Activated CD4-positive, alpha-beta T cell treated with anti-CD3 and anti-CD28 coated beads, Interleukin-2, amount 50 U/mL, for 48 hours (primary cell): ENCODE results near the gene MOV10L1.

Experiments
- DNase-seq, 2 experiments: peaks; one replicate each; pipeline ENCODE4 v3.0.0-alpha.2; 2020

MOV10L1 gene

DNA sequence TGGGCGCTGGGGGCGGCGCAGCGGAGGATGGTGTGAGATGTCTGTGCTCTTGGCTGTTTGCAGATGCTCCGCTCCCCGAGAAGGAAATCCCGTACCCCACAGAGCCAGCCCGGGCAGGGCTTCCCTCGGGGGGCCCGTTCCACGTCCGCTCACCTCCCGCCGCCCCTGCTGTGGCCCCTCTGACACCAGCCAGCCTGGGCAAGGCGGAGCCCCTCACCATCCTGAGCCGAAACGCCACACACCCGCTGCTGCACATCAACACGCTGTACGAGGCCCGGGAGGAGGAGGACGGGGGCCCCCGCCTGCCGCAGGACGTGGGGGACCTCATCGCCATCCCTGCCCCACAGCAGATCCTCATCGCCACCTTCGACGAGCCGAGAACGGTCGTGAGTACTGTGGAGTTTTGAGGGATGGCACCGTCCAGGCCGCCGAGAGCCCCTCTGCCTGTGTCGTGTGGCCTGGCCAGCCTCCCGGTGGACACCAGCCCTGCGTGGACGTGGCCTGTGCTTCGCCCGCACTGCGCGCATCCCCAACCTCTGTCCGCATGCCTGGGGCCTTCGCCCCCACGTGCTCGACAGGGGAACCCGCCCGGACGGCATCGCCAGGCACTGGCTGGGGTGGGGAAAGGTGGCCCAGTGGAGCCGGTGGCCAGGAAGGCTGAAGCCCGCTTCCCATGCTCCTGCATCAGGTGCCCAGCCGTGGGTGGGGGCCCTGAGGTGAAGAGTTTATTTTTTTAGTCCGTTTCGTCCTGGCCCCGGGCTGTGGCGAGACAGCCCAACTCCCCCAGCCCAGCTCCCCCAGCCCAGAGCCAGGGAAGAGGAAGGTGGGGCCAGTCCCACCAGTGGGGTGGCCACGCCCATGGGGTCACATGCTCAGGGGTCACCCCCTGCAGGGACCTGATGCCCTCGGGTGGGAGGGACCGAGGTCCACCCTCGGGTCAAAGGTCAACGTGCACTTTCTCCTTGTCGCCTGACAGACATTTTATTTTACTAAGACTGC lies 89.4 kb downstream of the MOV10L1 start:
- no peak for DNase-seq

- DNase-seq = no peak
These were observed 90.3 kb downstream of the MOV10L1 start for GRCh38 chr22:50179937-50180726.

DNA sequence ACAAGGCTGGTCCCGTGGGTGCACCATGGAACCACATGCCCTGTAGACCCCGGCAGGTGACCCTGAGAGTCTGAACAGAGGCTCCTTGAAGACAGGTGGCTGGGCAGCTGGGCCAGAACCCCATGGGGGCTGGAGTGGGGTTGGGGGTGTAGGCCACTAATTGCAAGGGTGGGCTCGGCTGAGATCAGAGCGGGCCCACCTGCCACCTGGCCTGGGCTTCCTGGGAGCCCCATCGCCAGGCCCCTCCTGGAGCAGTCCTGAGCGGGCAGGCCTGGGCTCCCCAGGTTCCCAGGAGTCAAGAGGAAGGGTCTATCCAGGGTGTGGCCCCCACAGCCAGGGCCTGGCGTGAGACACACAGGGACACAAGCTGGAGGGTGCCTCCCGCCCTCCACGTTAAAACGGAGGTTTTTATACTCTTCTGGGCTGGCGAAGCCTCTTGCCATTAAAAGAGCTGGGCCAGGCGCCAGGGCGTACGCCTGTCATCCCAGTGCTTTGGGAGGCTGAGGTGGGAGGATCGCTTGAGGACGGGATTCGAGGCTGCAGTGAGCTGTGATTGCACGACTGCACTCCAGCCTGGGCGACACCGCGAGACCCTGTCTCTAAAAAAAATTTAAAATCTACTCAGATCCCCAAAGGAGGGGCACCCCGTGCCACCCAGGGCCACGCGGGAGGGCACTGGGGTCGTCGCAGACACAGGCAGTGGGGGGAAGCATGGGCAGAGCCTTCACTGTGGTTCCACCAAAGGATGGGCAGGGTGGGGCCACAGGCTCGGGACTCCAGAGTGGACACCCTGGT lies 91.1 kb downstream of the MOV10L1 start:
- no peak for DNase-seq

DNA sequence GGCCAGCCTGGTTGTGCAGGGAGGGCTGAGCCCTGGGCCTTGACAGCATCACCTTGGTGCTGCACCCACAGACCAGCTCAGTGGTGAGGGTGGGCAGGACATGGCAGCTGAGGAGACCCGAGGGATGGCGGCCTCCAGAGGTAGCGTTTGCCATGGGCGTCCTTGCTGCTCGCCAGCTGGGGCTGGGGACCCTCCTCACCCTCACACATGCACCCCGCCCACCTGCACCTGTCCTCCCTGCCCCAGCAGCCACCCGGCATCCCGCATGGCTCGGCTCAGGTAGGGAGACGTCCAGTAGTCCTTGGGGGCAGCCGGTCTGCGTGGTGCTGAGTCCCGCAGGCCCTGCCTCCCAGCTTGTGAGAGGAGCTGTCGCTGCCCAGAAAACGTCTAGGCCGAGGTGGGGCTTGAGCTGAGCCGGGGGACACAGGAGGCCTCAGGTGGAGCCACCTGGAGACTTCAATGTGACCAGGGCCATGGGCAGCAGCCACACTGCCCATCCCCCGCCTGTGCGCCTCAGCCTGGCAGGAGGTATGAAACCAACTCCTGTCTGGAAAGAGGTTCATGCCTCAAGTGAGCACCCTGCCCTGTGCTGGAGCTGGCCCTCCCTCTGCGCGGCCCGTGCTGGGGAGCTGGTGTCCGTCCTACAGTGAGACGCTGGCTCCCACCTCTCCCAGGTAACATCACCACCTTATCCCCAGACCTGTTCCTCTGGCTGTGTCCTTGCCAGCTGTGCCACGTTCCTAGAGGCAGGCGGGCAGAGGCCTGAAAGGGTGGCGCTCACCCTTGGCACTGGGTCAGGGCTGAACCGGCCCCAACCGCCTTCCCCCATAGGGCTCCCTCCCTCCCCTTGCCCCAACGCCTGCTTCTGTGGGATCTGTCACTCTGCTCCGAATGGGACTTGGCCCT lies 92.6 kb downstream of the MOV10L1 start:
- DNase-seq = no peak

- DNase-seq = no peak
These were observed 93.5 kb downstream of the MOV10L1 start for GRCh38 chr22:50183141-50183971.

- no peak for DNase-seq
These were observed 94.4 kb downstream of the MOV10L1 start for GRCh38 chr22:50184004-50184901.

DNA sequence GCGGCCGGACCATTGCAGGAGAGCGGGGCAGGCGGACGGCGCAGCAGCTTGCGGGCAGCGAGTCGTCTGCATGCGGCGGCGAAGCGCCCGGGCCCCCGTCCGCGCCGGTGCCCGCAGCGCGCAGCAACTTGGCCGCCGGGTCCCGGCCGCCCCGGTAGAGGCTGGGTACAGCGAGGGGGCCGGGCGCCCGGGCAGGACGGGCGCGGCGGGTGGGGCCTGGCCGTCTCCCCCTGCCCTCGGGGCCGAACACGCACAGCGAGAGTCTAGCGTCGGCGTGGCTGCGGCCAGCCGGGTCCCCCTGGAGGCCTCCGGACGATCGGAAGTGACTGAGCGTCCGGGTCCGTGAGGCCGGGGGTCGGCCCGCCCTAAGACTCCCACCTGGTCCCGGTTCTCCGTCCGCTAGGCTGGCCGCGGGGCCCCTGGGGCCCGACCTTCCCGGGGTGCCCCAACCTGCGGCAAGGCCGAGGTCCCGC lies 95.1 kb downstream of the MOV10L1 start:
- DNase-seq = no peak

DNA sequence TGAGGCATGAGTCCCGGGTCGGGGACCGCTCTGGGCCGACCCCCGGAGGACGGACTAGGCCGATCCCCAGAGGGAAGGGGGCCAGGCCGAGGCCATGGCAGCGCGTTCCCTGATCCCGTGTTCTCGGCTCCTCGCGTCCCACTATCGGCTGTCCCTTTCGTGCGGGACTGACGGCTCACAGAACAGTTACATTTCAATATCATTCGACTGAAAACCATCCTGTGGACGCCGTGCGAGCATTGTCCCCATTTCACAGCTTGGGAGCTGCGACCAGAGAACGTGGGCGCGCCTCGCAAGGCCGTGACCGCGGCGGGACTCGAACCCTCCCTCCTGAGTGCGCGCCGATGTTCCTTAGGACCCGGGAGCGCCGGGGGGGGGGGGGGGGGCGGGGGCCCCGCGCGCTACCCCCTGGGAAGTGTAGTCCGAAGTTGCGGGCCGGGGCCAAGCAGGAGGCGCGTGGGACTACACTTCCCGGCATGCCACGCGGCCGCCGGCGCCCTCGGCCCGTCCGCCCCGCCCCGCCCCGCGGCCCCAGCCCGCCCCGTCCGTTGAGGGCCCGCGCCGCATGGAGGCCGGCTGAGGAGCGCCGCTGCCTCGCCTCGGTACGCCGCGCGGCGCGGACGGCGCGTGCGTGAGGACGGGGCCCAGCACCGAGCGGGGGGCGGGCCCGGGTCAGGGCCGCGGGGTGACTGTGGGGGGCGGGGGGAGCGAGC lies 95.7 kb downstream of the MOV10L1 start, which contains the start of gene TRABD:
TRABD (plus strand) TSS at position 539 of the 713 bp plus-strand sequence. CDS start 7,148 bp downstream, outside the sequence.
- peak; percentile 85 to 86 for DNase-seq

GRCh38 chr22:50186181-50186714 lies 96.4 kb downstream of the MOV10L1 start:
- DNase-seq = no peak

- DNase-seq = no peak
These were observed 97.1 kb downstream of the MOV10L1 start for GRCh38 chr22:50186761-50187523.

GRCh38 chr22:50188356-50188755 lies 98.5 kb downstream of the MOV10L1 start:
- no peak for DNase-seq

DNA sequence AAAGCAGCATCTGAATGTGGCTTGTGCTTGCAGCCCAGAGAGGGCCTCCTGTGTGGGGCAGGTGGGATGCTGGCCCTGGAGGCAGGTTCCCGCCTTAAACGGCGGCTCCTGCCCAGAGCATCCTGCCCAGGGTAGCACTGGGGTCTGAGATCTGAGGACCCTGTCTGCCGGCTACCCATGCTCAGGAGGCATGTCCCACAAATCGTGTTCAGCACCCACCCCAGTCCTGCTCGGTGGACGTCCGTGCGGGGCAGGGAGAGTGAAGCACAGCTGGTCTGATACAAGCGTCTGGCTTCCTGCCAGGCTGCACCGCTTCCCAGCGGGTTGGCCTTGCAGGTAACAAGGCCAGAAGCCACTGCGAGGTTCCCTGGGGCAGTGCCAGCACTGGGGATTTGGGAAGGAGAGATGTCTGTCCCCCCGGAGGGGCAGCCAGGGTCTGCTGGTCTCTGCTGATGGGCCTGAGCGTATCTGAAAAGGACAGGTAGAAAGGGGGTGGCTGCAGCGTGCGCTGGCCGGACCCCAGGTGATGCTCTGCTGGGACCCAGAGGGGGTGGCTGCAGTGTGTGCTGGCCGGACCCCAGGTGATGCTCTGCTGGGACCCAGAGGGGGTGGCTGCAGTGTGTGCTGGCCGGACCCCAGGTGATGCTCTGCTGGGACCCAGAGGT lies 99.5 kb downstream of the MOV10L1 start:
- no peak for DNase-seq

DNA sequence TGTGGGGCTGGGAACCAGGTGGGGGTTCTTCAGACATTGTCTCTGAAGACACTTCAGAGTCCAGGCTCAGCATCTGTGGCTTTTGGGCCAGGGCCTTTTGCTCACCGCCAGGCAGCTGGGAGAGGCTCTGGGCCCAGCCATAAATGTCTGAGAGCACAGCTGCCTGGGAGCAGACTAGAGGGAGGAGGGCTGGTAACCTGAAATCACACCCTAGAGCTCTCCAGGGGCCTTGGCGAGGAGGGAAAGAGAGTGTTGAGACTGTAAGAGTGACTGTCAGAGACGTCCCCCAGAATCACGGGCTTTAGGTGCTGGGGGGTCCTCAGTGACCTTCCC lies 100.0 kb downstream of the MOV10L1 start:
- no peak for DNase-seq

- DNase-seq = peak; percentile 77 to 80
These were observed 100.6 kb downstream of the MOV10L1 start for GRCh38 chr22:50190182-50190940.

- peak; percentile 68 to 73 for DNase-seq
These were observed 101.3 kb downstream of the MOV10L1 start for GRCh38 chr22:50190941-50191741.
